Endothelial cell of umbilical vein (primary cell): ENCODE data around the gene TIPRL. TPM values are rescaled to one million over a fixed set of nuclear protein-coding genes. Genes with fewer than 3 reads are reported as not detected.

Experiments
- BruUV-seq: library from RNA; stranded (reverse); fragments of 400-500 nt; replicated peaks from 2 replicates; lab custom pipeline; 2021; lab: Mats Ljungman, UMichigan
- CTCF ChIA-PET: fragments of 300-600, 350-600 bp; sonication (Branson Sonifier 250); formaldehyde crosslinking; loops from one replicate; lab custom pipeline; 2021; ENCODE audit warnings: antibody characterized with exemption, inconsistent platforms; lab: Charles Lee
- POLR2A ChIA-PET: fragments of 300-600, 350-600 bp; sonication (Branson Sonifier 250); formaldehyde crosslinking; loops from one replicate; lab custom pipeline; 2021; ENCODE audit warnings: antibody characterized with exemption, inconsistent platforms; lab: Charles Lee
- DNase-seq: peaks from one replicate; pipeline ENCODE4 v3.0.0-alpha.2; 2011; ENCODE audit warnings: low read depth, low spot score
- FAIRE-seq: peaks from 2 replicates; lab custom pipeline; 2011; peaks lifted over from hg19 to GRCh38; lab: Jason Lieb, UNC
- H2AFZ ChIP-seq: 2 replicates; pipeline ENCODE4 v1.6.0; 2012; ENCODE audit warnings: low read depth, low read length, control low read depth, inconsistent platforms
- H3K27ac ChIP-seq: 2 replicates; pipeline ENCODE4 v1.5.1; 2011; ENCODE audit warnings: low read depth, mild to moderate bottlenecking, control low read depth, low read length, moderate library complexity; ENCODE audit not compliant: insufficient read depth
- H3K27me3 ChIP-seq, 2 experiments: 2 replicates each; pipeline versions ENCODE4 v1.6.0 to v1.6.1; 2011; ENCODE audit warnings: low read length in 2 of 2, mixed read lengths in 1 of 2; ENCODE audit not compliant: control insufficient read depth in 2 of 2, insufficient read depth in 2 of 2
- H3K36me3 ChIP-seq, 2 experiments: 2 replicates in 1 of 2; 3 replicates in 1 of 2; pipeline ENCODE4 v1.5.1; 2011; ENCODE audit warnings: low read length in 2 of 2, mild to moderate bottlenecking in 1 of 2, moderate library complexity in 1 of 2; ENCODE audit not compliant: control insufficient read depth in 2 of 2, insufficient read depth in 2 of 2; ENCODE audit errors: extremely low read depth in 1 of 2
- H3K4me1 ChIP-seq: 3 replicates; pipeline ENCODE4 v1.5.1; 2011; ENCODE audit warnings: mild to moderate bottlenecking, low read length; ENCODE audit not compliant: control insufficient read depth, insufficient read depth; ENCODE audit errors: extremely low read depth
- H3K4me2 ChIP-seq: 2 replicates; pipeline ENCODE4 v1.6.1; 2011; ENCODE audit warnings: low read length, control low read depth, mixed read lengths; ENCODE audit not compliant: insufficient read depth
- H3K4me3 ChIP-seq, 3 experiments: fragments of 200-600 bp in 1 of 3; sonication (generic), shearing (Covaris generic) in 1 of 3; replicated peaks in 1 of 3; 2 replicates each; pipeline ENCODE4 v1.5.1; 2011 to 2016; ENCODE audit warnings: control low read depth in 3 of 3, low read length in 3 of 3, mild to moderate bottlenecking in 2 of 3, inconsistent platforms in 1 of 3, low read depth in 1 of 3, moderate library complexity in 1 of 3; ENCODE audit not compliant: insufficient read depth in 1 of 3
- H3K79me2 ChIP-seq: 2 replicates; pipeline ENCODE4 v1.6.0; 2012; ENCODE audit warnings: low read length, inconsistent platforms; ENCODE audit not compliant: control insufficient read depth, insufficient read depth
- H3K9ac ChIP-seq: replicated peaks from 2 replicates; pipeline ENCODE3; 2011; ENCODE audit warnings: low read length, control low read depth; ENCODE audit not compliant: insufficient read depth; ENCODE audit errors: extremely low read depth
- H3K9me1 ChIP-seq: replicated peaks from 3 replicates; pipeline ENCODE4 v1.6.0; 2011; ENCODE audit warnings: mild to moderate bottlenecking, low read length; ENCODE audit not compliant: control insufficient read depth, insufficient read depth; ENCODE audit errors: extremely low read depth
- H3K9me3 ChIP-seq: replicated peaks from 2 replicates; pipeline ENCODE4 v1.5.1; 2012; ENCODE audit warnings: low read length, inconsistent platforms; ENCODE audit not compliant: control insufficient read depth, insufficient read depth
- H4K20me1 ChIP-seq: replicated peaks from 2 replicates; pipeline ENCODE3; 2011; ENCODE audit warnings: mild to moderate bottlenecking, low read length; ENCODE audit not compliant: control insufficient read depth, insufficient read depth; ENCODE audit errors: extremely low read depth
- EZH2 ChIP-seq: IDR thresholded peaks from 2 replicates; pipeline ENCODE4 v1.6.1; 2012; ENCODE audit warnings: borderline replicate concordance, low read depth, mild to moderate bottlenecking, moderate library complexity, low read length, inconsistent platforms; ENCODE audit not compliant: severe bottlenecking
- FOS ChIP-seq: IDR thresholded peaks from 2 replicates; pipeline ENCODE4 v1.6.1; 2011; ENCODE audit warnings: mild to moderate bottlenecking, low read length, moderate library complexity, borderline replicate concordance; ENCODE audit not compliant: insufficient read depth
- GATA2 ChIP-seq: IDR thresholded peaks from 2 replicates; pipeline ENCODE4 v1.7.0; 2011; ENCODE audit warnings: low read depth, mild to moderate bottlenecking, moderate library complexity, mixed read lengths, low read length; ENCODE audit not compliant: insufficient read length, insufficient read depth
- JUN ChIP-seq: IDR thresholded peaks from 2 replicates; pipeline ENCODE4 v1.6.1; 2011; ENCODE audit warnings: borderline replicate concordance, low read depth; ENCODE audit not compliant: insufficient read length, insufficient read depth
- MAX ChIP-seq: IDR thresholded peaks from 2 replicates; pipeline ENCODE4 v1.6.1; 2011; ENCODE audit not compliant: insufficient read depth, insufficient read length
- MYC ChIP-seq: IDR thresholded peaks from one replicate; pipeline ENCODE4 v1.6.1; 2011; ENCODE audit warnings: mild to moderate bottlenecking, low read depth, low read length
- POLR2A ChIP-seq: IDR thresholded peaks from 2 replicates; pipeline ENCODE4 v1.6.1; 2012; ENCODE audit warnings: low read depth, mild to moderate bottlenecking, control low read depth, low read length
- POLR2AphosphoS5 ChIP-seq: IDR thresholded peaks from 2 replicates; pipeline ENCODE4 v1.6.1; 2012; ENCODE audit warnings: low read depth, mild to moderate bottlenecking, control low read depth, low read length, moderate library complexity; ENCODE audit not compliant: insufficient read depth
- dilution Hi-C: fragments of 300-500 bp; cut with MboI; formaldehyde crosslinking; loops from one replicate; pipeline ENCODE4 v1.15.0; 2019; ENCODE audit warnings: low sequenced_read_pairs; ENCODE audit not compliant: extremely low pct_ligation_motif_present
- intact Hi-C: fragments of 100-400 bp; cut with micrococcal nuclease; formaldehyde crosslinking; loops from one replicate; pipeline ENCODE4 v1.10.0; 2022
- polyA plus RNA-seq, 4 experiments: library from polyadenylated mRNA; depleted of rRNA in 3 of 4; stranded (reverse) in 3 of 4; unstranded in 1 of 4; fragments of >200 nt; gene quantifications; 2 replicates each; pipeline versions ENCODE4 v1.2.1 to v1.2.3, GENCODE V29; 2011 to 2012; ENCODE audit warnings: missing spikeins in 1 of 4
- total RNA-seq: library from RNA; stranded (reverse); gene quantifications from 2 replicates; pipeline ENCODE4 v1.2.3, GENCODE V29; 2021
- TF ChIP-seq, protein P1 (sequence below), 2 donors: IDR thresholded peaks; 1 replicate in 1 of 2; 2 replicates in 1 of 2; pipeline ENCODE4 v1.5.1; 2011; ENCODE audit warnings: low read length in 2 of 2, mild to moderate bottlenecking in 2 of 2, moderate library complexity in 2 of 2, control low read depth in 1 of 2, inconsistent platforms in 1 of 2, low read depth in 1 of 2; ENCODE audit not compliant: insufficient read depth in 1 of 2; ENCODE audit errors: extremely low read depth in 1 of 2

Gene TIPRL
- total and polyA plus RNA-seq, 2 donors (not counting 3 experiments of a cell fraction or from before 2014, with no cell fraction given), result 14.0 to 45.8 TPM

DNA sequence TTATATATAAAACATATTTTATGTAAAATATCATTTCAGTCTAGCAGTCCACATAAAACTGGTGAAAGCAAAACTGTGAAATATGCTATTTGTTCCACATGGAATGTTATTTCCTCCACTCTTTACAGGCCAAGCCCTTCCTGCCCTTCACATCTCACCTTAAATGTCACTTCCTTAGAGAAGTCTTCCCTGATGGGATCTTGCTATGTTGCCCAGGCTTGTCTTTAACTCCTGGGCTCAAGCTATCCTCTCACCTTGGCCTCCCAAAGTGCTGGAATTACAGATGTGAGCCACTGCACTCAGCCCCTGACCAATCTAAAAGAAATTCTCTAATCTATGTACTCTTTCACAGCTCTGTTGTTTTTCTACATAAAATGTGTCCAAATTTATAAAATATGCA is 39.7 kb upstream of the TIPRL start:
- no peaks in the 10 kb centered on the region for H3K27me3 ChIP-seq
- FAIRE-seq (no peak), DNase-seq (no peak)
- intact Hi-C loops (loop anchor here (5.0 kb wide), 2 partner anchors 57 to 417 kb away; partner anchors contain the start of gene MPZL1), dilution Hi-C loops (no loop called here)
- H3K4me3 ChIP-seq, result no peak overlapping the region
- no peaks in the 10 kb centered on the region for H3K36me3 ChIP-seq
- no peak for TF ChIP-seq JUN
- no peak for TF ChIP-seq POLR2A
- no peak for TF ChIP-seq EZH2
- TF ChIP-seq, protein P1, sequence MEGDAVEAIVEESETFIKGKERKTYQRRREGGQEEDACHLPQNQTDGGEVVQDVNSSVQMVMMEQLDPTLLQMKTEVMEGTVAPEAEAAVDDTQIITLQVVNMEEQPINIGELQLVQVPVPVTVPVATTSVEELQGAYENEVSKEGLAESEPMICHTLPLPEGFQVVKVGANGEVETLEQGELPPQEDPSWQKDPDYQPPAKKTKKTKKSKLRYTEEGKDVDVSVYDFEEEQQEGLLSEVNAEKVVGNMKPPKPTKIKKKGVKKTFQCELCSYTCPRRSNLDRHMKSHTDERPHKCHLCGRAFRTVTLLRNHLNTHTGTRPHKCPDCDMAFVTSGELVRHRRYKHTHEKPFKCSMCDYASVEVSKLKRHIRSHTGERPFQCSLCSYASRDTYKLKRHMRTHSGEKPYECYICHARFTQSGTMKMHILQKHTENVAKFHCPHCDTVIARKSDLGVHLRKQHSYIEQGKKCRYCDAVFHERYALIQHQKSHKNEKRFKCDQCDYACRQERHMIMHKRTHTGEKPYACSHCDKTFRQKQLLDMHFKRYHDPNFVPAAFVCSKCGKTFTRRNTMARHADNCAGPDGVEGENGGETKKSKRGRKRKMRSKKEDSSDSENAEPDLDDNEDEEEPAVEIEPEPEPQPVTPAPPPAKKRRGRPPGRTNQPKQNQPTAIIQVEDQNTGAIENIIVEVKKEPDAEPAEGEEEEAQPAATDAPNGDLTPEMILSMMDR (IDR thresholded peaks at IDR 0.05; ENCODE audit: extremely low read depth in 1 of 2, insufficient read depth in 1 of 2, low read depth in 1 of 2, low read length in 2 of 2), result no peak
- no peak for TF ChIP-seq POLR2AphosphoS5
- TF ChIP-seq FOS, result no peak
- no peak for TF ChIP-seq MAX
- no peak for TF ChIP-seq MYC
- no peak for TF ChIP-seq GATA2
- no peak overlapping the region for H3K4me2 ChIP-seq
- no peak overlapping the region for H3K9ac ChIP-seq
- POLR2A ChIA-PET, result no interaction called here
- BruUV-seq, result no TSS peak
- H3K9me3 ChIP-seq, result no peaks in the 10 kb centered on the region
- no peaks in the 10 kb centered on the region for H4K20me1 ChIP-seq
- H2AFZ ChIP-seq, result no peak overlapping the region
- CTCF ChIA-PET, result interaction anchor here (1.4 to 1.7 kb wide), 2 partner anchors 8 to 88 kb away, joined by 4 to 5 read pairs; no protein-coding TSS in a partner anchor
- no peak overlapping the region for H3K27ac ChIP-seq
- peaks cover 6% of the 10 kb centered on the region for H3K79me2 ChIP-seq
- H3K9me1 ChIP-seq, result no peaks in the 10 kb centered on the region
- H3K4me1 ChIP-seq, result peaks cover 19% of the 10 kb centered on the region
